ENCODE results near the gene SEC24D. TPM values are rescaled to one million over a fixed set of nuclear protein-coding genes. Genes with fewer than 3 reads are reported as not detected.
"Not testable (repeated sequence)": the region's sequence is repeated elsewhere in the genome, so short reads cannot be mapped to it uniquely, and the experiment has no call there.

SEC24D gene
- total RNA-seq, 1 donor from 2014 or later, result 91.0 TPM

GRCh38 chr4:118814058-118814457 lies 21.9 kb downstream of the SEC24D start:
- no peak for DNase-seq (ENCODE audit: low read depth)

- no peak for DNase-seq (ENCODE audit: low read depth)
Observed at GRCh38 chr4:118813561-118813960, 22.4 kb downstream of the SEC24D start.

- no peak for DNase-seq (ENCODE audit: low read depth)
Observed at GRCh38 chr4:118811832-118812231, 24.1 kb downstream of the SEC24D start.

- no peak for DNase-seq (ENCODE audit: low read depth)
Observed at GRCh38 chr4:118810991-118811764, 24.7 kb downstream of the SEC24D start.

GRCh38 chr4:118807659-118808058 lies 28.3 kb downstream of the SEC24D start:
- no peak for DNase-seq (ENCODE audit: low read depth)

GRCh38 chr4:118803253-118803652 lies 32.7 kb downstream of the SEC24D start:
- DNase-seq (ENCODE audit: low read depth), result no peak

- no peak for DNase-seq (ENCODE audit: low read depth)
Observed at GRCh38 chr4:118801895-118802575, 33.9 kb downstream of the SEC24D start.

GRCh38 chr4:118799231-118799942 lies 36.5 kb downstream of the SEC24D start:
- no peak for DNase-seq (ENCODE audit: low read depth)

- DNase-seq (ENCODE audit: low read depth), result no peak
Observed at GRCh38 chr4:118798658-118799057, 37.3 kb downstream of the SEC24D start.

GRCh38 chr4:118797558-118798142 lies 38.3 kb downstream of the SEC24D start:
- DNase-seq (ENCODE audit: low read depth), result no peak

- DNase-seq (ENCODE audit: low read depth), result not testable (repeated sequence)
Observed at GRCh38 chr4:118791690-118792446, 44.1 kb downstream of the SEC24D start.

GRCh38 chr4:118790544-118790943 lies 45.4 kb downstream of the SEC24D start:
- no peak for DNase-seq (ENCODE audit: low read depth)

GRCh38 chr4:118788911-118789310 lies 47.0 kb downstream of the SEC24D start:
- DNase-seq (ENCODE audit: low read depth), result no peak

GRCh38 chr4:118787844-118788380 lies 48.0 kb downstream of the SEC24D start:
- no peak for DNase-seq (ENCODE audit: low read depth)

GRCh38 chr4:118784776-118785175 lies 51.1 kb downstream of the SEC24D start:
- no peak for DNase-seq (ENCODE audit: low read depth)

- no peak for DNase-seq (ENCODE audit: low read depth)
Observed at GRCh38 chr4:118783887-118784286, 52.0 kb downstream of the SEC24D start.

- DNase-seq (ENCODE audit: low read depth), result not testable (repeated sequence)
Observed at GRCh38 chr4:118782886-118783285, 53.0 kb downstream of the SEC24D start.

- DNase-seq (ENCODE audit: low read depth), result not testable (repeated sequence)
Observed at GRCh38 chr4:118777649-118778048, 58.3 kb downstream of the SEC24D start.

- not testable (repeated sequence) for DNase-seq (ENCODE audit: low read depth)
Observed at GRCh38 chr4:118776955-118777640, 58.8 kb downstream of the SEC24D start.

All from myocyte (in vitro differentiated cells).